Choroid plexus epithelial cell (primary cell): ENCODE results near the gene XPR1.

ENCODE experiments used
- DNase-seq: peaks from one replicate; pipeline ENCODE4 v3.0.0-alpha.2; 2010; ENCODE audit warnings: low read depth
- H3K4me3 ChIP-seq: 2 replicates; pipeline ENCODE4 v1.5.1; 2011; ENCODE audit warnings: low read depth, mild to moderate bottlenecking, control low read depth, low read length, moderate library complexity
- TF ChIP-seq, protein P1 (sequence below): conservative IDR thresholded peaks from 2 replicates; pipeline ENCODE4 v1.5.1; 2011; ENCODE audit warnings: low read depth, mild to moderate bottlenecking, control low read depth, inconsistent platforms, low read length, moderate library complexity

Gene XPR1

DNA sequence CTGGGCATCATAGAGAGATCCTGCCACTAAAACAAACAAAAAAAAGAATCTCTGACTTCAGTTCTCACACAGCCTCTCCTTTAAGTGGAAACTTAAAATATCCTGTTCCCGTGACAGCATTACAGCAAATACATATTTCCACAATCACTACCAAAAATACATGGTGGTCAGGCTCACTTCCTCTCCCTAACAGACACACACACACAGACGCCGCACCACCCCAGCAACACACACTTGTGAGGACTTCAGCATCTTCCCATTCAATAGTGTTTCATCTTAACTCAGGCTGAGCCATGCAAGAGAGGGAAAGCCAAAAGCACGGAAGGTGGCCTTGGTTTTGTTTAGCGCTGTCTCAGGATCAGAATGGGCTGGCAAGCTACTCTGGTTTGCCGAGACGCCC, 302.7 kb downstream of the XPR1 start:
- no peak overlapping the region for H3K4me3 ChIP-seq
- no peak for DNase-seq
- TF ChIP-seq, protein P1, sequence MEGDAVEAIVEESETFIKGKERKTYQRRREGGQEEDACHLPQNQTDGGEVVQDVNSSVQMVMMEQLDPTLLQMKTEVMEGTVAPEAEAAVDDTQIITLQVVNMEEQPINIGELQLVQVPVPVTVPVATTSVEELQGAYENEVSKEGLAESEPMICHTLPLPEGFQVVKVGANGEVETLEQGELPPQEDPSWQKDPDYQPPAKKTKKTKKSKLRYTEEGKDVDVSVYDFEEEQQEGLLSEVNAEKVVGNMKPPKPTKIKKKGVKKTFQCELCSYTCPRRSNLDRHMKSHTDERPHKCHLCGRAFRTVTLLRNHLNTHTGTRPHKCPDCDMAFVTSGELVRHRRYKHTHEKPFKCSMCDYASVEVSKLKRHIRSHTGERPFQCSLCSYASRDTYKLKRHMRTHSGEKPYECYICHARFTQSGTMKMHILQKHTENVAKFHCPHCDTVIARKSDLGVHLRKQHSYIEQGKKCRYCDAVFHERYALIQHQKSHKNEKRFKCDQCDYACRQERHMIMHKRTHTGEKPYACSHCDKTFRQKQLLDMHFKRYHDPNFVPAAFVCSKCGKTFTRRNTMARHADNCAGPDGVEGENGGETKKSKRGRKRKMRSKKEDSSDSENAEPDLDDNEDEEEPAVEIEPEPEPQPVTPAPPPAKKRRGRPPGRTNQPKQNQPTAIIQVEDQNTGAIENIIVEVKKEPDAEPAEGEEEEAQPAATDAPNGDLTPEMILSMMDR = no peak

DNA sequence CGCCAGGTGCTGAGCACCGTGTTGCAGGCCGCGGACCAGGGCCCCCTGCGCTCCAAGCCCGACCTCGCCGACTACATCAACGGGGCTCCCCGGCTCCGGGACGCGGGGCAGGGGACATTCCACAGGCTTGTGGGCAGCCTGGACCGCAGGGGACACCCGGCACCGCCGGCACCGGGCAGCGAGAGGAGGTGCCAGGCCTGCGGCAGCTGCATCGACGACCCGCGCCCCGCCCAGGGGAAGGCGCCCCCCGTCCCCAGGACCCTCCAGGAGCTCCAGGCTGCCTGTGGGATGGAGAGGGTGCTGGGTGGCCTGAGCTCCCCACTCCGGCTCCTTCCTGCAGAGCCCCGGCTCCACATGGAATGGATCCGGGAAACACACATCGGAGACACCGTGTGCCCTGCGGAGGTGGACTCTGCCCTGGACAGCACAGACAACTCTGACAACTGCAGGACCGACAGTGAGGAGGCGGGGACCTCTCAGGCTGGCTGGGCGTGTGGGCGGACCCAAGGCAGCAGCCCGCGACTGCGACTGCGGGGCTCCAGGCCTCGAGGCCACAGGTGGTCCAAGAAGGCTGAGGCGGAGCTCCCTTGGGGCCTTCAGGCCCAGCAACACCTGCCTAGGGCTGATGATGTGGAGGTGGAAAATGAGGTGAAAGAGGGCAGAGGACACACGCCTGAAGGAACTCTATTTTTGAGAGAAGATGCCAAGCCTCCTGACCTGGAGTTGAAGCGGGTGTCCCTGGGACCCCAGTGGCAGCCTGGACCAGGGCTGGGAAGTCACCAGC, 303.7 kb downstream of the XPR1 start:
- DNase-seq = no peak
- H3K4me3 ChIP-seq = no peak overlapping the region
- TF ChIP-seq, protein P1 = no peak

DNA sequence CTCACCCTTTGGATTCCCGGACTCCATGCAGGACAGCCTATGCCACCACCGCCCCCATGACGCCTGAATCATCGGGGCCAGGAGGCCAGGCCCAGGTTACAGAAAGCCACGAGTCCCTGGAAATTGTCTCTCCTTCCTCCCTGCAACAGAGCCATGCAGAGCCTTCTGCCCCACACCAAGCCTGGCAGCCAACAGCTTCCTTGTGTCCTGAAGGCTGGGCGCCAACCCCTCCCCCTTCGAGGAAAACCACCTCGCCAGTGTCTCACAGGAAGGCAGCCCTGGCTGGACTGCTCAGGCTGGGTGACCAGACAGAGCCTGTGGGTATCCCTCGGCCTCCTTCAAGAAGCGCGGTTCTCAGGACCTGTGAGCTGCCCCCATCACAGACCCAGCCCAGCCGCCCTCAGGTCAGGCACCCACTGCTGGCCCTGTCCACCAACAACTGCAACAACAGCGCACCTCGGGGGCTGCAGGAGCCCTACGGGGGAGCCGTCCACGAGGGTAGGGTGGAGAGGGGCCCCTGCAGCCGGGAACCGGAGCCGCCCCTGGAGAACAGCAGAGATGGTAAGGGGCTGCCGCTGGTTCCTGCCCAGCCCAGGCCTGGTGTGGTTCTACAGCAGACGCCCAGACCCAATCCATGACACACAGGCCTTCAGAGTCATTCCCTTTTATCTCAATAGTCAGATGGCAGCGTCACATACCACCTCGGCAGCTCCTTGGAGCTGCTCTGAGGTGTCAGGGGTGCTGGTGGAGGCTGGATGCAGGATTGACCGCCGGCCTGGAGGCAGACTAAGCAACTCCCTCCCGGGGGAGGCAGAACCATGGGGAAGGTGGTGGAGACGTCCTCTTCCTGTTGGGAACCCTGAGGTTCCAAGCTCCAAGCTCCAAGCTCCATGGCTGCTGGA, 304.5 kb downstream of the XPR1 start:
- no peak overlapping the region for H3K4me3 ChIP-seq
- TF ChIP-seq, protein P1 = no peak
- no peak for DNase-seq

DNA sequence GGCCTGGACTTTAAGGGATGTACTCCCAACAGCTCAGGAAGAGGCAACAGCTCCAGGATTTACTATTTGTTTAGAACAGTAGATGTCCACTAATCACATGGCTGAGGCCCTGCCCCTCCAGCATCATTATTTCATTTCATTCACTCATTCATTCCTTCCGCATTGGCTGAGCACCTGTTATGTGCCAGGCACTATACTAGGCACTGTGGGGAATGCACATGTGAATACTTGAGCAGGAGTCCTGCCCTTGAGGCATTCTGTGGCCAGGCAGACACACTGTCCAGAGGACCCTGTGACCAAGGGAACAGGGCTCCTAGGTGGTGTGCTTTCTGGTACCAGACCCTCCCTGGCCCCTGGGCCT, 305.2 kb downstream of the XPR1 start:
- no peak overlapping the region for H3K4me3 ChIP-seq
- TF ChIP-seq, protein P1 = no peak
- no peak for DNase-seq

DNA sequence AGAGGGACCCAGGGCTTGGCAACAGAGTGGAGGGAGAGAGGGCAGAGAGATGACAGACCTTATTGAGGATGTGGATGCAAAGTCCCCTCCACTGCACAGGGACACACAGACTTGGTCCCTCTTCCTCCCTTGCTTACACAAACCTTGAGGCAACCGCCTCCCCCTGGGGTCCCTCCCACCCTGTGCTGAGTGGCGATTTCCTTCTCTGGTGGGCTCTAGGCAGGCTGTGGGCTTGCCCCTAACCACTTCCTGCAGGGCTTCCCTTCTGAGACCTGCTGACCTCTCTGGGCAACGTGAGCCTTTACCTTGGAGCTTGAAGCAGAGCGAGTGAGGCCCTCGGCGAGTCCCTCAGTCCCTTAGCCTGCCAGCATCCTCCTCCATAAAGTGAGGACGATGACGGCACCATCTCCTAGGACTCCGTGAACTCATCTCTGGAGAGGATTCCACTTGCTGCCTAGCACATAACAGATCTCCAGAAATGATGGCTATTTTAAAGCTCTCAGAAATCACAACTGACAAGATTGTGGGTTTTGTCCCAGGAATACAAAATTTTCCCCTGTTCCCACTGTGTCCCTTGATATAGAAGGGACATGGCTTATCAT, 305.9 kb downstream of the XPR1 start:
- H3K4me3 ChIP-seq = no peak overlapping the region
- TF ChIP-seq, protein P1 = no peak
- no peak for DNase-seq

DNA sequence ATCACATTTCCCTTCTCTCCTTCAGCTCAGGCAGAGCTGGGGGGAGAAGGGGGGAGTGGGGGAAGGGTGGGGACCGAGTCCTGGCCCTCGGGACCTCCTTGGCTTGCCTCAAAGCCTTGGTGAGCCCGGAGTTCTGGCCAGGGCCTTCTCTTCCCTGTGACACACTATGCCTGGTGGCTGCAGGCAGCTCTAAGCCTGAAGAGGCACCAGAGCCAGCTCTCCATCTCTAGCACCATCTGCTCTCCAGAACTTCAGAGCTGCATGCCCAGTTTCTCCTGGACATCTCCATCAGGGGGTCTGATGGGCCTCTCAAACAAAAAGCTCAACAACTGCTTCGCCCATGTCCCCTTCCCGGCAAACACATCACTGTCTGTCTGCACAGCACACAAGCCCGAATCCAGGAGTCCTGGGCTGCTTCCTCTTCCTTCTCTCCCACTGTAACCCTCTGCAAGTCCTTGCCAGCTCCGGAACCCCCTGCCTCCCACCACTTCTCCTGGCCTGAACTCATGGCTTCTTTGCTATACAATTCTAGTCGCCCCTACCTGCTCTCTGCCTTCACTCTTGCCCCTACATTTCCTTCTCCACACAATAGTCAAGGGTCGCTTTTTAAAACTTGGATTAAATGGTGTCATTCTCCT, 307.4 kb downstream of the XPR1 start:
- no peak for DNase-seq
- H3K4me3 ChIP-seq = no peak overlapping the region
- TF ChIP-seq, protein P1 = no peak
